Ramos (cell line): ENCODE measurements around the gene CARTPT.

Source experiments
- in situ Hi-C: fragments of 300-500 bp; cut with MboI; formaldehyde crosslinking; loops from one replicate; pipeline ENCODE4 v1.14.3; 2022; ENCODE audit warnings: low sequenced_read_pairs; ENCODE audit not compliant: unreplicated experiment

Gene CARTPT

GRCh38 chr5:71734141-71734540 lies 15.1 kb downstream of the CARTPT start:
- in situ Hi-C loops = no loop called here

- in situ Hi-C loops = no loop called here
Observed at GRCh38 chr5:71737931-71738539, 19.0 kb downstream of the CARTPT start.

DNA sequence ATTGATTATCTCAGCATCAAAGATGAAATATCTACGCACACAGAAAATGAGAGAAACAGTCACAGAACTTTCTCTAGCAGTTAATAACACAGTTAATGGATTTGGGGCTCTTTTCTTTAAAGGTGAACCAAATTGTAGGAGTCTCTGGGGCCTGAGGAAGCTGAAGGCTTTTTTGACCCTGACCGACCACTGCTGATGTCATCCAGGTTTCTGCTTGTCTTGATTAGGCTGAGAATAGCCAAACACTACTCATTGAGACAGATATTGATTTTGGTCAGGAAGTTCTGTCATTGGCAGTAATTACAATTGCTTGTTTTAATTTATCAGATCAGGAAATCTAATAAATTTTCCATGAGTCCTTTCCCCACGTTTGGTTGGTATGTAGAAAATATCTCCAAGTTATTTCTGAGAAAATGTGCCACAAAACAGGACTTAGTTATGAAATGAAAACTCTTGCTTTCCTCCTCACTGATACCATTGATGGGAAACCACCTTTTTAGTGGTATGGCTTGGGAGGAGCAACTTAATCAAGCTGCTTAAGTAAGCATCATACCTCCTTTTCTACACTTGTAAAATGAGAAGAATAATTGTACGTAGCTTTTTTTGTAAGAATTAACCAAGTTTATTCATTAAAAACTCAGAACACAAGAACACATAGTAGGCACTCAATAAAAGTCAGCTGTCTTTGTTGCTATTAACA lies 19.7 kb downstream of the CARTPT start:
- in situ Hi-C loops = no loop called here

DNA sequence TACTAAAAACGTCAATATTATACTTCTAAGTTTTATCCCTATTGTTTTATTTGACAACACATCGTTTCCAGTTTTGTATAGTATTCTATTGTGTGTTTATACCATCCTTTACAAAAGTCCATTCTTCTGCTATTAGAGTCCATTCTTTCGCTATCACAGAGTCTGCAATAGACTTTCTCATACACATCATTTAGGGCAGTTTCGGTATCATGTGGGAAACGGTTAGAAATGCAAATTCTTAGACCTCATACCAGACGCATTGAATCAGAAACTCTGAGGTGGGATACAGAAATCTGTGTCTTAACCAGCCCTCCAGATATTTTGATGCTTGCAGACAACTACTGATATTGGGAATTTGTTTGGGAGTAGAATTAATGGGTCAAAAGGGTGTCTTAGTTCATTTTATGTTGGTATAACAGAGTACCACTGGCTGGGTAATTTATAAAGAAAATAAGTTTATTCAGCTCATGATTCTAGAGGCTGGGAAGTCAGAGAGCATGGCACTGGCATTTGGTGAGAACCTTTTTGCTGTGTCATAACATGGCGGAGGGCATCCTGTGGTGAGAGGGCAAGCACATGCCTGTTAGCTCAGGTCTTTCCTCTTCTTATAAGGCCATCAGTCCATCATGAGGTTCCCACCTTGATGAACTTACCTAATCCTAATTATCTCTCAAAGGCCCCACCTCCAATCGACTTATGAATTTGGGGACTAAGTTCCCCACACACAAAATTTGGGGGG lies 21.1 kb downstream of the CARTPT start:
- in situ Hi-C loops = no loop called here

DNA sequence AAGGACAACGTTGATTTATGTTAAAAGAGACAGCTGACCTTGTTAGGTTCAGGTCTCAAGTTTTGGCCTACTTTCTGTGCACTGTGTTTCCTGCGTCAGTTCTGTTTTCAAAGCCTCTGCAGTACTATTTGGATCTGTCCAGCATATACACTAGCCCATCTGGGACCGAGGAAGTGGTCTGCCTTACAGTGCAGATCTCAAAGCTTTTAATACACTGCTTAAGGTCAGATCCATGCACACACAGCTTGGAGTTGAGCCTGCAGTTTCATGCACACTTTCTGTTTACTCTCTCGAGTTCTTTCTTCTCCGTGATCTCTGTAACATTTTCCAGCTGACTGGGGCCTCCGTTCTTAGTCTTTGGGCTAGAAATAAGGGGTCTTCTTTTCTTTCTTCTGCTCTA lies 24.1 kb downstream of the CARTPT start:
- in situ Hi-C loops = no loop called here

DNA sequence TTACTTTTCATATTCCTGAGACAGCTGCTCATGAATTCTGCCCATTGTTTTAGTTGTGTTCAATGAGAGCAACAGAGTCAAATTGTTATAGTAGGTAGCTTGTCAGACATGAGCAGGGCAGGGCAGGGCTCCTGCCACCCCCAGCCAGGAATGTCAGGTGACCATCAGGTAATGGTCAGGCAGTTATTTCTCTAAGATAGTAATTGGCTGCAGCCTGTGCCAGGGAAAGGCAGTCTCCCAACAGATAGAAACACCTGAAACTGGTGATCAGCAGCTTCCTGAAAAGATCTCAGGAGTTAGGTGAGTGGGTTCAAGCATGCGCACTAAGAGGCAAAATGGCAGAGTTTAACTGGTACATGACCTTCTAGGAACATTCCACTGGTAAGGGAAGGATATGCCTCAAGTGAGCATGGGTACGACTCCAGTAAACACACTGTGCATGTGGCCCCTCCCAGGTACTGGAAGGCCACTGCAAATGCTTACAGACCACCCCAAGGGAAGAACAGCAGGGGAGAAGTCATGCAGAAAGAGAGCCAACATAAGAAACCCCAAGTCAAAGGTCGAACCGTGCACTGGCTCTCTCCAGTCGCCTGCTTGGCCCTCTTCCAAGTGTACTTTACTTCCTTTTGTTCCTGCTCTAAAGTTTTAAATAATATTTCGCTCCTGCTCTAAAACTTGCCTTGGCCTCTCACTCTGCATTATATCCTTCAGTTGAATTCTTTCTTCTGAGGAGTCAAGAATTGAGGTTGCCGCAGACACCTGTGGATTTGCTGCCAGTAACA lies 25.1 kb downstream of the CARTPT start:
- in situ Hi-C loops = no loop called here

DNA sequence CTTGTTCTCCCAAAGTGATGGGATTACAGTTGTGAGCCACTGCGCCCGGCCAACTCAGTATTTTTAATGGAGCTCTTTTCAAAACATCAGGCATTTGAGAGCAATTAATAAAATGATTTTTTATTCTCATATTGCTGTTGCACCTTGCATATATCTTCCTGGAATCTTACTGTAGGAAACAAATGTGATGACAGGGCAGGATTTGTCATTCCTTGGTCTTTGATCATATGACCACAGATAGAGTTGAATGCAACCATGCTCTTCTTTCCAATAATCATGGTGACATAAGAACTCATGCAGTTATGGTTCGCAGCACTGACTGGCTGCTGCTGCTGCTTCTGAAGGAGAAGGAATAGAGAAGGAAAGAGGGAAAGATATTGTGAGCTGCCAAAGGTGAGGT lies 28.1 kb downstream of the CARTPT start:
- in situ Hi-C loops = no loop called here

GRCh38 chr5:71748360-71748759 lies 29.3 kb downstream of the CARTPT start:
- in situ Hi-C loops = no loop called here

- in situ Hi-C loops = no loop called here
Observed at GRCh38 chr5:71751422-71751821, 32.3 kb downstream of the CARTPT start.

- in situ Hi-C loops = no loop called here
Observed at GRCh38 chr5:71752441-71753190, 33.5 kb downstream of the CARTPT start.

DNA sequence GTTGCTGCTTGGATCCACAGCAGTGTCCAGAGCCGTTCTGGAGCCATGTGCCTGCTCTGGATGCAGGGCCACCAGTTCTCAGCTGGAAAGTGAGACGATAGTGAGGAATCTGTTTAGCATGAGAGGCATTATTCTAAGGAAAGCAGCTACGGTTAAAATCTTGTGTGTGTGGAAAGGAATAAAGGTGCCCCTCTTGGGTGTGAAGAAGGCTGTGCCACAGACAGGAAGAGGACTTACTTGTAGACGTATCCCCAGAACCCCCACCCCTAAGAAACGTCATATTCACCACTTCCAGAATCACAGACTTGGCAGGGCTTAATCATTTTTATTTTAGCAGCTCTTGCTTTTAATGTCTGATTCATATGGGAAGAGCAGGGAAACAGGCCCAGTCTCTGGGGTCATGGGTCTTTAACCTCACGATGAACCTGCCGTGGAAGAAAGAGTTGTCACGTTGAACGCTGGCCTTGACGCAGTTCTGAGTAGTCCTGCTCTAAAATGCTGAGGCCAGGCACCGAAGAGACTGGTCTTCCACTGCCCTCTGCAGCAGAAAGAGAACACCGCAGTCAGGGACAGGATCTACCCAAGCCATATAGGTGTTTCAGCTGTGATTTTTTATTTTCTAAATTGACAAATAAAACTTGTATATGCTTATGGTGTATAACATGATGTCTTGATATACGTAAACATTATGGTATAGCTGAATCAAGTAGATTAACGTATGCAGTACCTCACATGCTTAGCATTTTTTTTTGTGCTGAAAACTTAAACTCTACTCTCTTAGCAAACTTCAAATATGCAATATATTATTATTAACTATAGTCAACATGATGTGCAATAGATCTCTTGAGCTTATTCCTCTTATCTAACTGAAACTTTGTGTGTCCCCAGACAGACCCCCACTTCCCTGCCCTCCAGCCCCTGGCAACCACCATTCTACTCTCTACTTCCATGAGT lies 38.8 kb downstream of the CARTPT start:
- in situ Hi-C loops = no loop called here

GRCh38 chr5:71762826-71763225 lies 43.8 kb downstream of the CARTPT start:
- in situ Hi-C loops = no loop called here

- in situ Hi-C loops = no loop called here
Observed at GRCh38 chr5:71767661-71768060, 48.6 kb downstream of the CARTPT start.

- in situ Hi-C loops = no loop called here
Observed at GRCh38 chr5:71769287-71769686, 50.2 kb downstream of the CARTPT start.

- in situ Hi-C loops = no loop called here
Observed at GRCh38 chr5:71770381-71770780, 51.3 kb downstream of the CARTPT start.
